Embryonic facial prominence (tissue), 1 donor: Measurements from ENCODE around the gene TTC27.
"Not testable (repeated sequence)": the region's sequence is repeated elsewhere in the genome, so short reads cannot be mapped to it uniquely, and the experiment has no call there.

Experiments
- DNase-seq: peaks from one replicate; pipeline ENCODE4 v3.0.0-alpha.2; 2016; ENCODE audit errors: extremely low spot score

TTC27 gene

DNA sequence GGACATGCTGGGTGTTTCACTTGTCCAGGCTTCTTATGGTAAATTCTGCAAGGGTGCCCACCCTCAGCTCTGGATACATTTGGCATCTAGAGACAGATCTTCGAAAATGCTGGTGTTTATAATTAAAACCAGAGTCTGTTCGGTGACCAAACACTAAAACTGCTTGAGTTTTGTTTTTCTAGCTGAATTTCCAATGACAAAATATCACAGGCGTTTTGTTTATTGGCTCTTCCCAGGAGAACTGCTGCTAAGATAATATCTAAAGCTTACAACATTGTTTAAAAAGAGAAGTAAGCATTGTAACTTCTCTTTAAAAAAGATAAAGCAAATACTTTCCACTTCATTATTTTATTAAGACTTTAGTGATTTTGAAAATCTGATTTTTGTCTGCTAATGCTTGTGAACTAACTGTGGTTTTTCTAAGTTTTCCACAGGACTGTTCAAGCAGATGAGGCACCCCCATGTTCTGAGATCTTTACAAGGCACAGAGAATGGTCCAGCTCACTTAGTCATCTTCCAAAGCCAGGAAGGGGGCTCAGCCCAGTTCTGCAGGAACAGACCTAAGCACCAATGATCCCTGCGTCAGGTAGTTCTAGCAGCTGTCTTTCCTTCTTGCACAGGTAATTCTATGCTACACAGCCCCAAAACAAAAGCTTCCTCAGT lies 224.1 kb downstream of the TTC27 start:
- DNase-seq, result no peak

DNA sequence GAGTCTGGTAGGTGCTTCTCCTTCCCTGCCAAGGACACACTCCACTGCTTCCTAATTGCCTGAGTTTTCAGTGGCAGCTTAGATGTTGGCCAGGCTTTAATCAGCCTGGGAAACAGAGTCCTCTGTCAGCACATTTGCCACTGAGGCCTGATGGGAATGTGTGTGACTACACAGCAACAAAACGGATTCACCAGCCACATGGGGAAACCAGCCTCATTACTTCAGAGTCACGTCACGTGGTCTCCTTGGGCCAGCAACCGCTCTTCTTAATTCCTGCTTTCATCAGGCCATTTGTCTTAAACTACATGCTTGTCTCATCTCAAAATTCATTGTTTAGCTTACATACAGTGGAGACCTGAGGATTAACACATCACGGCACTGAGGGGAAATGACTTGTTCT lies 225.0 kb downstream of the TTC27 start:
- no peak for DNase-seq

DNA sequence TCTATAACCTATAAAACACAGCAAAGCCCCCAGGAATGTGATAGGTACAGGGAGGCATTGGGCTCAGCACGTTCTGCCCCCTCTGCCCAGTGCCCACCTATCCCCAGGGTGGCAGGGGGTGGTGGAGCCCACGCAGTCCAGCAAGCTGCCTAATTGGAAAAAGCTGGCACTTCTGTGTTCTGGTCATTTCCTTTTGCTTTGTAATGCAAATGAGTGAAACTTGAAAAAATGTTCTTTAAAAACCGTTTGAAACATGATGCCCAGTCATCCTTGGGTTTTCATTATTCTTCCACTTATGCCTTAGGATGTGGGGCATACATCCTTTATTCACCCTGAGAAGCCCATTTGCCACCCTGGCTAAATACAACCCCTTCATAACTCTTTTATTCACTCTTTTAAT lies 229.0 kb downstream of the TTC27 start:
- DNase-seq, result no peak

DNA sequence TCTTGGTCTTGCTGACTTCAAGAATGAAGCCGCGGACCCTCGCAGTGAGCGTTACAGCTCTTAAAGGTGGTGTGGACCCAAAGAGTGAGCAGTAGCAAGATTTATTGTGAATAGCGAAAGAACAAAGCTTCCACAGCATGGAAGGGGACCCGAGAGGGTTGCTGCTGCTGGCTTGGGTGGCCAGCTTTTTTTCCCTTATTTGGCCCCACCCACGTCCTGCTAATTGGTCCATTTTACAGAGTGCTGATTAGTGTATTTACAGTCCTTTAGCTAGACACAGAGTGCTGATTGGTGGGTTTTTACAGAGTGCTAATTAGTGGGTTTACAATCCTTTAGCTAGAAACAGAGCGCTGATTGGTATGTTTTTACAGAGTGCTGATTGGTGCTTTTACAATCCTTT lies 230.9 kb downstream of the TTC27 start:
- DNase-seq, result no peak

DNA sequence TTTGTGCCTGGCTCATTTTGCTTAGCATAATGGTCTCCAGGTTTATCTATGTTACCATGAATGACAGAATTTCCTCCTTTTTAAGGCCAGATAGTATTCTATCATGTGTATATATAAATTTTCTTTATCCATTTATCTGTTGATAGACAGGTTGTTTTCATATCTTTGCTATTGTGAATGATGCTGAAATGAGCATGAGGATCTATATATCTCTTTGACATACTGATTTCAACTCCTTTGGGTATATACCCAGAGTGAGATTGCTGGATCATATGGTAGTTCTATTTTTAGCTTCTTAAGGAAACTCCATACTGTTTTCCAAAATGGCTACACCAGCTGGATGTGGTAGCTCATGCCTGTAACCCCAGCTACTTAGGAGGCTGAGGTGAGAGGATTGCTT lies 232.5 kb downstream of the TTC27 start:
- no peak for DNase-seq

DNA sequence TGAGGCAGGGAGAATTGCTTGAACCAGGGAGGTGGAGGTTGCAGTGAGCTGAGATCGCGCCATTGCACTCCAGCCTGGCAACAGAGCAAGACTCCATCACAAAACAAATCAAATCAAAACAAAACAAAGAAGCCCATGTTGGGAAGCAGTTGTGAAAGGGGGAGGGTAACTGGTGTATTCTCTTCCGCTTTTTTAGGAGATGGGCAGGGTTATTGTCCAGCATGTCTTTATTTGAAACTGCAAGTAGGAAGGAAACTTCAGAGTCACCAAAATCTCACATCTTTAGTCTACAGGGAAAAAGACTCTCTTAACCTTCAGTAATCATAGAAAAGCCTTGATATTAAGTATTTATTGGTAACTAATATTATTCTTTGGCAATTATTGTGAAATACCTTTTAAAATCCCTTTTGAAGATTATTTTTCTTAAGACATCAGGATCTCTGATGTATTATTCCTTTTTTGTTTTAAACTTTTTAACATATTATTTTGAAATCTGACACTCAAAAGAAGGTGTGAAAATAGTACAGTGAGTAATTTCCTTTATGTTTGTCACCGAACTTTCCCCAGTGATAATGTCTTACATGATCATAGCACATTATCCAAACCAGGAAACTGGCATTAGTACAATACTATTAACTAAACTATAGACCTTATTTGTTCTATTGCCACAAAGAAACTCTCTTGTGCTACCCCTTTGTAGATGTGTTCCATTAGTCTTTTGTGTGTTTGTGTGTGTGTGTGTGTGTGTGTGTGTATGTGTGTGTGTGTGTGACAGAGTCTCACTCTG lies 234.6 kb downstream of the TTC27 start:
- DNase-seq, result no peak

DNA sequence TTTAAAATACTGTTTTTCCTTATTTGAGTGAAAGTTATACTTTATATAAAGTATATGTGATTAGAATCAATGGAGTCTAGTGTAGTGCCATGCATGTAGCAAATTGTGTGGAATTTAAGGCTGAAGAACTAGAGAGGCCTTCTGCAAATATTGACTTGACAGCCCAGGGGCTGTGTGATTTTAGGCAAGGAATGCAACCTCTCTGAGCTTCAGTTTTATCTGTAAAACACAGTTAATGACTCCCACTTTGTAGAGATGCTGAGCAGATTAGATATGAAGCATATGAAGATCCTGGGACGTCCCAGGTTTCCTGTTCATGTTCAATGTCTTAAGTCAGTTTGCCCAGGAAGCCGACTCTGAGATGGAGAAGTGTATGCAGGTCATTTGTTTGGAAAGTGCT lies 235.5 kb downstream of the TTC27 start:
- no peak for DNase-seq

DNA sequence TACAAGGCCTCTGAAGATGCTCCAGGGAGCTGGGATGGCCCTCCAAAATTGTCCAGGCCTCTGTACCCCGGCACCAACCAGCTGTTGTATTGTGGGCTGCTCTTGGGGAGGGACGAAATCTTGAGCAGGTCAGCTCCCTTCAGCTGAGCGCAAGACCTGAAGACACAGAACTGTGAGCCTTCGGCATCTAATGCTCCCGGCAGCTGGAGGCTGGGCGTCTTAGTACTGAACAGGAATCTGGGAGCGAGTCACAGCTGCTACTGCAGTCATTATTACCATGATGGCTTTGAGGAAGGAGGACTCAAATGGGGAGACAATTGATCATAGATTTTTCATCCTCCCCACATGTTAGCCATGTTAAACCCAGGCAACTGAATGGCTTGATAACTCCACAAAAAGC lies 236.0 kb downstream of the TTC27 start:
- no peak for DNase-seq

DNA sequence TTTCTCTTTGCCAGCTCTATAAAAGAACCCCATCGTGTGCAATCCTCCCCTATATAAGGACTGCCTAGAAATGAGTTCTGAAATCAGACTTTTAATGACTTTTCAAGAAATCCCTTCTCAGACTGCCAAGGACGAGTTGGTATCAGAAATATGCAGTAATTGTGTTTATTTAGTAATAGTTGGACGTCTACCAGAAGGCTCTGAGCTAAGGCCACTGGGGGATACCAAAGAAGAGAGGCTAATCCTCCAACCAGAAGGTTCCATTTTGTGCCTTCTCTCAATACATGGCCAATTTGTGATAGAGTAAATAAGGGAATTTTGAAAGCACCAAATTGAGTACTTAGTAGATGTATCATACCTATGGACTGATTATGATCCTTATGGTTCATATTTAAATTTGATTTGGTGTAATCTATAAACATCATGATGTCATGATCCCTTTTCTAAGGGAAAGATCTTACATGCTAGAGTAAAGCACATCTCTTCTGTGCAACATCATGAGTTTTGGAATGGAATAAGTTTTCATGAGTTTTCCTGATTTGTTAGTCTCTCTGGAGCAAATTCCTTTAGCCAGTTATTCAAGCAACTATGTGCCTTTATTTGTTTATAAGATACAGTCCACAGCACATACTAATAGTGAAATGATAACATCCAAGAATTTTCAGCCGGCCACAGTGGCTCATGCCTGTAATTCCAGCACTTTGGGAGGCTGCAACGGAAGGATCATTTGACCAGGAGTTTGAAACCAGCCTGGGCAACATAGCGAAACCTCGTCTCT lies 236.7 kb downstream of the TTC27 start:
- DNase-seq, result no peak

DNA sequence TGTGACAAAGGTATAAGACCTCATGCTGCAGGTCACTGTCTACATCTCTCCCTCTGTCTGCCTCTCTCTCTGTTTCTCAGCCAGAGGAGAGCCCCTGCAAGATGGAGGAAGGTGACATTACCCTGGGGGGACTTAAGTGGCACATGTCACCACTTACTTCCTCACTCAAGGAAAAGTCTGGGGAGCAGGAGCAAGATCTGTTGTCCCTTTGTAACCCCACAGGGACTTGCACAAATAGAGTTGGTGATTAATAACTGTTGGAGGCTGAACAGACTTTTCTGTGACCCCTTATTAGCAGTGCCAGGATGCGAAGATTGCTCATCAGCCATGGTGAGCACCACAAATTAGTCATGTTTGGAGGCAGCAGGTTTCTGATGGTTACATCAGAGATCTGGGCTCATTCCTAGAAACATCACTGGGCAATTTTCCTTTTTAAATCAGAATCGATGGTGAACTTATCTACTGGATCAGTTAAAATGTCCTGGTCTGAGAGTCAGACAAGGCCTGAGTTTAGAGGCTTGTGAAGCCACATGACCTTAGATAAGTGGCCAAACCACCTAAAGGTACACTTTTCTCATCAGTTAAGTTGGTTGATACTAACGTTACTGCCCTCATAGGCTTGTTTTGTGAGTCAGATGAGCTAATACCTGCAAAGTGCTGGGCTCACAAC lies 237.7 kb downstream of the TTC27 start:
- no peak for DNase-seq

DNA sequence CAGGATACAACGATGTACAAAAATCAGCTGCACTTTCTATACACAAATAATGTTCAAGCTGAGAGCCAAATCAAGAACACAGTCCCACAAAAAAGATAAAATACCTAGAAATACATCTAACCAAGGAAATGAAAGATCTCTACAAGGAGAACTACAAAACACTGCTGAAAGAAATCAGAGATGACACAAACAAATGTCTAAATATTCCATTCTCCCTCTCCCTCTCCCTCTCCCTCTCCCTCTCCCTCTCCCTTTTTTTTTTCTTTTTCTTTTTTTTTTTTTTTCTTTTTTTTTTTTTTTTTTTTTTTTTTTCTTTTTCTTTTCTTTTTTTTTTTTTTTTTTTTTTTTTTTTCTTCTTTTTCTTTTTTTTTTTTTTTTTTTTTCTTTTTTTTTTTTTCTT lies 238.6 kb downstream of the TTC27 start:
- not testable (repeated sequence) for DNase-seq
